Measurements from ENCODE around the gene CRIP2.

The CRIP2 gene

GRCh38 chr14:105449276-105450122 lies 25.1 kb upstream of the CRIP2 start:
- no peak for TF ChIP-seq CTCF (conservative IDR thresholded peaks at IDR 0.05; ENCODE audit: low read length)
- no peak overlapping the region for H3K4me3 ChIP-seq (ENCODE audit: low read length)
- no peak for DNase-seq (ENCODE audit: low read depth)

DNA sequence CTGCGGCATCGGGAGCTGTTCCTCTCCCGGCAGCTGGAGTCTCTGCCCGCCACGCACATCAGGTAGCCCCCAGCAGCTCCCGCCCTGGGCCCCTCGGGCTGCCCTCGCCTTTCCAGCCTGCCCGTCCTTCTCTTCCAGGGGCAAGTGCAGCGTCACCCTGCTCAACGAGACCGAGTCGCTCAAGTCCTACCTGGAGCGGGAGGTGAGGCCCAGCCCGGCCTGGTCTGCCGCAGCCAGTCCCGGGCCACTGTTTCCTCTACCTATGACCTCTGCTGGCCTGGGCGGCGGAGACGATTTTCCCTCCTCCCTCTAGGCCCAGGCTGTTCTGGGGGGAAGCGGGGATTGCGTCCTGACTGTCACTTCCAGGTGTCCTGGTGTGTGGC lies 24.5 kb upstream of the CRIP2 start:
- DNase-seq (ENCODE audit: low read depth), result no peak
- no peak for TF ChIP-seq CTCF (conservative IDR thresholded peaks at IDR 0.05; ENCODE audit: low read length)
- no peak overlapping the region for H3K4me3 ChIP-seq (ENCODE audit: low read length)

GRCh38 chr14:105450864-105451720 lies 23.5 kb upstream of the CRIP2 start:
- no peak for DNase-seq (ENCODE audit: low read depth)
- no peak for TF ChIP-seq CTCF (conservative IDR thresholded peaks at IDR 0.05; ENCODE audit: low read length)
- H3K4me3 ChIP-seq (ENCODE audit: low read length), result no peak overlapping the region

GRCh38 chr14:105452963-105453362 lies 21.7 kb upstream of the CRIP2 start:
- TF ChIP-seq CTCF (conservative IDR thresholded peaks at IDR 0.05; ENCODE audit: low read length), result no peak
- DNase-seq (ENCODE audit: low read depth), result no peak
- H3K4me3 ChIP-seq (ENCODE audit: low read length), result no peak overlapping the region

DNA sequence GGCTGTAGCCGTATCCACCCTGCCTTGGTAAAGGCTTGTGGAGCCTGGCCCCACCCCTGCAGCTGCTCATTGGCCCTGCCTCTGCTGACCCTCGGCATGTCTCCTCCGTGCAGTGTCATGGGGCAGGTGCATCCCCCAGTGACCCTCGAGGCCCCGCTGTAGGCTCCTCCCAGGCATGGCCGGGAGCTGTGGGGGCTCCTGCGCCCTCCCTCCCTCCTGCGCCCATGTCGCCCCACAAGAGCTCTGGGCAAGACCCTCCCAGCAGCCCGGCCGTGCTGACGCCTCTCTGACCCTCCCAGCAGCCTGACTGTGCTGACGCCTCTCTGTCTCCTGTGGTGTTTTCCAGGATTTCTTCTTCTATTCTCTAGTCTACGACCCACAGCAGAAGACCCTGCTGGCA lies 20.8 kb upstream of the CRIP2 start:
- no peak overlapping the region for H3K4me3 ChIP-seq (ENCODE audit: low read length)
- DNase-seq (ENCODE audit: low read depth), result no peak
- no peak for TF ChIP-seq CTCF (conservative IDR thresholded peaks at IDR 0.05; ENCODE audit: low read length)

- TF ChIP-seq CTCF (conservative IDR thresholded peaks at IDR 0.05; ENCODE audit: low read length), result no peak
- no peak overlapping the region for H3K4me3 ChIP-seq (ENCODE audit: low read length)
- DNase-seq (ENCODE audit: low read depth), result no peak
These were observed 19.5 kb upstream of the CRIP2 start for GRCh38 chr14:105455086-105455640.
